Activated CD4-positive, alpha-beta T cell treated with anti-CD3 and anti-CD28 coated beads, Interleukin-2, amount 10 ng/mL, durations not matched to agents 24 days and 14 days (primary cell): ENCODE data around the gene RALGAPA2. TPM values are rescaled to one million over a fixed set of nuclear protein-coding genes. Genes with fewer than 3 reads are reported as not detected.

Experiments
- DNase-seq: peaks from one replicate; pipeline ENCODE4 v3.0.0; 2022
- H3K27ac Mint-ChIP-seq: one replicate; pipeline ENCODE4 v1.8.0; 2022; ENCODE audit warnings: mild to moderate bottlenecking, mixed read lengths
- H3K27me3 Mint-ChIP-seq: one replicate; pipeline ENCODE4 v1.8.0; 2022; ENCODE audit warnings: mixed read lengths
- H3K36me3 Mint-ChIP-seq: one replicate; pipeline ENCODE4 v1.8.0; 2022; ENCODE audit warnings: low read depth, mild to moderate bottlenecking, mixed read lengths
- H3K4me1 Mint-ChIP-seq: one replicate; pipeline ENCODE4 v1.8.0; 2021; ENCODE audit warnings: mixed read lengths
- H3K4me3 Mint-ChIP-seq: one replicate; pipeline ENCODE4 v1.8.0; 2022; ENCODE audit warnings: mild to moderate bottlenecking, moderate library complexity, mixed read lengths
- H3K9me3 Mint-ChIP-seq: one replicate; pipeline ENCODE4 v1.8.0; 2021; ENCODE audit warnings: mixed read lengths
- intact Hi-C: fragments of 100-400 bp; cut with micrococcal nuclease; formaldehyde crosslinking; loops from one replicate; pipeline ENCODE4 v1.15.1; 2023
- total RNA-seq: library from RNA; stranded (reverse); gene quantifications from 2 replicates; pipeline ENCODE4 v1.2.3, GENCODE V29; 2022

RALGAPA2 gene
- total RNA-seq, 1 donor from 2014 or later: 18.7 TPM

- DNase-seq: peak; percentile 80
- intact Hi-C loops: loop anchor here (5.0 kb wide), 3 partner anchors 213 to 693 kb away; partner anchors contain the start of genes INSM1 and NAA20
- H3K27ac Mint-ChIP-seq: peak overlapping the region; percentile 88
- H3K9me3 Mint-ChIP-seq: no peaks in the 10 kb centered on the region
- no peaks in the 10 kb centered on the region for H3K27me3 Mint-ChIP-seq
- peak overlapping the region; percentile 93 for H3K4me3 Mint-ChIP-seq
- peaks cover 17% of the 10 kb centered on the region for H3K36me3 Mint-ChIP-seq
- peaks cover 35% of the 10 kb centered on the region for H3K4me1 Mint-ChIP-seq
Observed at GRCh38 chr20:20710443-20711315, 1.8 kb downstream of the RALGAPA2 start.

- no peaks in the 10 kb centered on the region for H3K27me3 Mint-ChIP-seq
- no peaks in the 10 kb centered on the region for H3K9me3 Mint-ChIP-seq
- H3K27ac Mint-ChIP-seq: peak overlapping the region; percentile 88
- peaks cover 35% of the 10 kb centered on the region for H3K4me1 Mint-ChIP-seq
- H3K4me3 Mint-ChIP-seq: peak overlapping the region; percentile 93
- intact Hi-C loops: loop anchor here (5.0 kb wide), 3 partner anchors 213 to 693 kb away; partner anchors contain the start of genes INSM1 and NAA20
- DNase-seq: no peak
- peaks cover 17% of the 10 kb centered on the region for H3K36me3 Mint-ChIP-seq
Observed at GRCh38 chr20:20709887-20710286, 2.6 kb downstream of the RALGAPA2 start.

- H3K27ac Mint-ChIP-seq: no peak overlapping the region
- no peak for DNase-seq
- intact Hi-C loops: no loop called here
- peaks cover 25% of the 10 kb centered on the region for H3K4me1 Mint-ChIP-seq
- no peaks in the 10 kb centered on the region for H3K27me3 Mint-ChIP-seq
- H3K36me3 Mint-ChIP-seq: peaks cover 17% of the 10 kb centered on the region
- no peak overlapping the region for H3K4me3 Mint-ChIP-seq
- H3K9me3 Mint-ChIP-seq: no peaks in the 10 kb centered on the region
Observed at GRCh38 chr20:20706285-20706684, 6.2 kb downstream of the RALGAPA2 start.

GRCh38 chr20:20702330-20703245 lies 9.9 kb downstream of the RALGAPA2 start:
- Mint-ChIP-seq H3K27ac (no peak overlapping the region), H3K4me1 (peaks cover 4% of the 10 kb centered on the region), H3K36me3 (peaks cover 8% of the 10 kb centered on the region), H3K4me3 (no peak overlapping the region), H3K27me3 (no peaks in the 10 kb centered on the region), H3K9me3 (no peaks in the 10 kb centered on the region)
- intact Hi-C loops: no loop called here
- no peak for DNase-seq

- no peaks in the 10 kb centered on the region for H3K27me3 Mint-ChIP-seq
- intact Hi-C loops: no loop called here
- H3K9me3 Mint-ChIP-seq: no peaks in the 10 kb centered on the region
- H3K4me1 Mint-ChIP-seq: peaks cover 5% of the 10 kb centered on the region
- no peak overlapping the region for H3K4me3 Mint-ChIP-seq
- H3K36me3 Mint-ChIP-seq: no peaks in the 10 kb centered on the region
- DNase-seq: no peak
- H3K27ac Mint-ChIP-seq: no peak overlapping the region
Observed at GRCh38 chr20:20699917-20700316, 12.5 kb downstream of the RALGAPA2 start.

- peaks cover 5% of the 10 kb centered on the region for H3K4me1 Mint-ChIP-seq
- no peaks in the 10 kb centered on the region for H3K9me3 Mint-ChIP-seq
- no peak for DNase-seq
- no peak overlapping the region for H3K4me3 Mint-ChIP-seq
- H3K36me3 Mint-ChIP-seq: no peaks in the 10 kb centered on the region
- no peak overlapping the region for H3K27ac Mint-ChIP-seq
- intact Hi-C loops: no loop called here
- no peaks in the 10 kb centered on the region for H3K27me3 Mint-ChIP-seq
Observed at GRCh38 chr20:20699144-20699543, 13.3 kb downstream of the RALGAPA2 start.

- no peak for DNase-seq
- Mint-ChIP-seq H3K36me3 (no peaks in the 10 kb centered on the region), H3K9me3 (no peaks in the 10 kb centered on the region), H3K27me3 (no peaks in the 10 kb centered on the region), H3K27ac (no peak overlapping the region), H3K4me1 (peaks cover 5% of the 10 kb centered on the region), H3K4me3 (no peak overlapping the region)
- intact Hi-C loops: no loop called here
Observed at GRCh38 chr20:20697325-20697845, 15.1 kb downstream of the RALGAPA2 start.

- no peak for DNase-seq
- Mint-ChIP-seq H3K9me3 (no peaks in the 10 kb centered on the region), H3K4me1 (peaks cover 9% of the 10 kb centered on the region), H3K27ac (no peak overlapping the region), H3K36me3 (no peaks in the 10 kb centered on the region), H3K4me3 (no peak overlapping the region), H3K27me3 (no peaks in the 10 kb centered on the region)
- intact Hi-C loops: no loop called here
Observed at GRCh38 chr20:20695250-20695816, 17.1 kb downstream of the RALGAPA2 start.

GRCh38 chr20:20694591-20694990 lies 17.9 kb downstream of the RALGAPA2 start:
- Mint-ChIP-seq H3K4me1 (peaks cover 9% of the 10 kb centered on the region), H3K27me3 (no peaks in the 10 kb centered on the region), H3K36me3 (no peaks in the 10 kb centered on the region), H3K4me3 (no peak overlapping the region), H3K27ac (no peak overlapping the region), H3K9me3 (no peaks in the 10 kb centered on the region)
- intact Hi-C loops: no loop called here
- DNase-seq: no peak

GRCh38 chr20:20692587-20692986 lies 19.9 kb downstream of the RALGAPA2 start:
- Mint-ChIP-seq H3K27ac (no peak overlapping the region), H3K4me3 (no peak overlapping the region), H3K36me3 (no peaks in the 10 kb centered on the region), H3K4me1 (peaks cover 7% of the 10 kb centered on the region), H3K27me3 (no peaks in the 10 kb centered on the region), H3K9me3 (no peaks in the 10 kb centered on the region)
- no peak for DNase-seq
- intact Hi-C loops: no loop called here

GRCh38 chr20:20691477-20692235 lies 20.8 kb downstream of the RALGAPA2 start:
- Mint-ChIP-seq H3K9me3 (no peaks in the 10 kb centered on the region), H3K36me3 (no peaks in the 10 kb centered on the region), H3K27ac (no peak overlapping the region), H3K27me3 (no peaks in the 10 kb centered on the region), H3K4me1 (peaks cover 7% of the 10 kb centered on the region), H3K4me3 (no peak overlapping the region)
- no peak for DNase-seq
- intact Hi-C loops: no loop called here

- Mint-ChIP-seq H3K4me3 (no peak overlapping the region), H3K4me1 (peaks cover 4% of the 10 kb centered on the region), H3K9me3 (no peaks in the 10 kb centered on the region), H3K27ac (no peak overlapping the region), H3K36me3 (no peaks in the 10 kb centered on the region), H3K27me3 (no peaks in the 10 kb centered on the region)
- no peak for DNase-seq
- intact Hi-C loops: no loop called here
Observed at GRCh38 chr20:20690676-20691476, 21.6 kb downstream of the RALGAPA2 start.
